NCI-H748 (cell line): ENCODE data around the gene UCMA.

Experiments
- DNase-seq: peaks from one replicate; lab custom pipeline; 2025; ENCODE audit not compliant: unreplicated experiment; lab: John Stamatoyannopoulos, UW

UCMA gene

DNA sequence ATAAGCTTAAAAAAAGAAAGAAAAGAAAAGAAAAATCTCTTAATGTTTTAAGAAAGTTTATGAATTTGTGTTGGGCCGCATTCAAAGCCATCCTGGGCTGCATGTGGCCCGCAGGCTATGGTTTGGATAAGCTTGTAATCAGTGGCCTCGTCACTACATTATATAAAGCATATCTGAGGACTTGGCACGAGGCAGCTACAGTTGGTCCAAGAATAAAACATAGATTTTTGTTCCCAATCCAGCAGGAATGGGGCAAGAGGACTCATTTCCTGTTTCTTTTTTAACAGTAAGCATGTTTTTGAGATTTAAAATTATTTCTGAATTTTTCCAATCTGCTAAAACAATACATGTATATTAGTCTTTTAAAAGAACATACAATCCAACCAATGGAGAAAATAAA lies 44.2 kb downstream of the UCMA start:
- DNase-seq: no peak

DNA sequence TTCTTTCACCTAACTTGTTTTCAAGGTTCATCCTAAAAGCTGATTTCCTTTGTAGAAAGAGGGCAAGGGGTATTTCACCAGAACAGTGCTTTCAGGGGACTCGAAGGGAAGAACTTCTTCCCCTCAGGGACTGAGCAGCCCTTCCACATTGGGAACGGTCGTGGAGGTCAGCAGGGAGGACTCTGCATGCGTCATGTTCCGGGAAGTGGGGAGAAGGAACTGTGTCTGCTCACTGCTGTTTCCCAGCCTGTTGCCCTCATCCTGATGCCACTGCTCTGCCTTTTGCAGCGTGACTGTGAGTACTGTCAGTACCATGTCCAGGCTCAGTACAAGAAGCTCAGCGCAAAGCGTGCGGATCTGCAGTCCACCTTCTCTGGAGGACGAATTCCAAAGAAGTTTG lies 45.6 kb downstream of the UCMA start:
- no peak for DNase-seq

DNA sequence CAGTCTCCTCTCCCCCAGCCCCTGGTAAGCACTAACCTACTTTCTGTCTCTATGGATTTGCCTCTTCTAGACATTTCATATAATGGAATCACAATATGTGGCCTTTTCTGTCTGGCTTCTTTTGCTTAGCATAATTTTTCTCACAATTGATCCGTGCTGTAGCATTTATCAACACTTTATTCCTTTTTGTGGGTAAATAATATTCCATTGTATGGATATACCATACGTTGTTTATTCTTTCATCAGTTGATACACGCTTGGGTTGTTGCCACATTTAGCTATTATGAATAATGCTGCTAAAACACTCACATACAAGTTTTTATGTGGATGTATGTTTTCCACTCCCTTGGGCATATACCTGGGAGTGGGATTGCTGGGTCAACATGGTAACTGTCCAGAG lies 47.0 kb downstream of the UCMA start:
- DNase-seq: no peak

DNA sequence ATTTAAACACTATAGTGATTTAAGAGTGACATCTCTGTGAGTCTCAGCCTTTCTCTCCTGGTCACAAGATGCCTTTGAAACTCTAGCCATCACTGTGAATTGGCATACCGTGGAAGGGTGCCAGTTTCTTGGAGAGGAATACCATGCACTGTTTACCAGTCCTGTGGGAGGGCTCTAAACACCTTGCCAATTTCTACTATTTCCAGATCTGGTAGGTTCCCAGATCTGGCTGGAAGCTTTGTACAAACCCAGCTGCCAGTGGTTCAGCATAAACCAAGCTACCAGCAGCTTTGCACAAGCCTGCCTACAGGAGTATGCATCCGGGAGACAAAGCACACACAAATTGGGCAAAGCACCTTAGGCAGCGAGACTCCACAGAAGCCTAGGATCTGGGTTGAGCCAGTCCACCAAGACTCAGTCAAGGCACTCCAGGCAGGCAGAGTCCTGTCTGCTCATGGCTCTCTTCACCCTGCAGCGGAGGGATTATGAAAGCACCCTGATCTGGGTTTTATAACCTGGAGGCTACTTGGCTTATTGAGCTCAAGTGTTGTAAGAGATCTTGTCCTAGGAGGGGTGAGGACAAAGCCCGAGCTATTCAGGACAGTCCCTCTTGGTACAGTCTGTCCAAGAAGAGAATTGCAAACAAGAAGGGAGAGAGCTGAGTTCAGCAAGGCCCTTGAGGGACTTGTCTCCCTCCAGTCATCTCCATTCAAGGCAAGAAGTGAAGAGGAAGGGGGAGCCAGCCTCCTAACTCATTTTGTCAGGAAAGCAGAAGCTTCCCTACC lies 49.3 kb downstream of the UCMA start:
- no peak for DNase-seq

DNA sequence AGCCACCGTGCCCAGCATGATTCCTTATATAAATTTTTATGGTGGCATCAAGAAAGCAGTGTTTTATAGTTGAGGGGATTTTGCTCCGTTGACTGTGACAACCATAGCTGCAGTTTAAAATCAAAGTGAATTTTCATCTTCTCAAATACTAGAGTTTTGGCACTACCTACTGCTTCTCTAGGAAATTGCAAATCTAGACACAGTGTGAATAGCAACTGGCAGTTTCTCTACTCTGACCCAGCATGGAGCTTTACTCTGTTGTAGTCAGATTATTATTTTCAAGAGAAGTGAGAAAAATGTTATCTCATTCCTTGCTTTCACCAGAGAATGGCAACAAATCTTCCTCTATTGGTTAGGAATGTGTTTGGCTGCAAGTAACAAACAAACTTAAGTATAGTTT lies 49.9 kb downstream of the UCMA start:
- no peak for DNase-seq

DNA sequence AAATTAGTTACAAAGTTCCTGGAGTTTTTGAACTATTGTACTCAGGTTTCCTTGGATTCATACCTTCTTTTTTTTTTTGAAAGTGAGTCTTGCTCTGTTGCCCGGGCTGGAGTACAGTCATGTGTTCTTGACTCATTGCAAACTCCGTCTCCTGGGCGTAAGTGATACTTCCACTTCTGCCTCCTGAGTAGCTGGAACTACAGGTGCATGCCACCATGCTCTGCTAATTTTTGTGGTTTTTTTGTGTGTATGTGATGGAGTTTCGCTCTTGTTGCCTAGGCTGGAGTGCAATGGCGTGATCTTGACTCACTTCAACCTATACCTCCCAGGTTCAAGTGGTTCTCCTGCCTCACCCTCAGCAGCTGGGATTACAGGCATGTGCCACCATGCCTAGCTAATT lies 50.5 kb downstream of the UCMA start:
- DNase-seq: no peak

DNA sequence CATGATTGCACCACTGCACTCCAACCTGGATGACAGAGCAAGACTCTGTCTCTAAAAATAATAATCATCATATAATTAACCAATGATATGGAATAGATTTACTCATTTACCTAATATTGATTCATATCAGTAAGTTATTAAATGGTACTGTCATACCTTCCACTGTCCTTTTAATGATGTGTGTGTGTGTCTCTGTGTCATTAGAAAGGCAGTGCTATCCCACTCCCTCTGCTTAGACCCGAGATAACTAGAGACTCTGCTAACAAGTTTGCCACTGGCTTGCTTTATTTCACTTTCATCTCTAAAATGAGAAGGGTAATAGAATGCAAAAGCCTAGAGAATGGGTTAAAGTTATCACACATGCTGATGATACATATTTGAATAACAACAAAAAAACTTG lies 51.8 kb downstream of the UCMA start:
- DNase-seq: no peak

DNA sequence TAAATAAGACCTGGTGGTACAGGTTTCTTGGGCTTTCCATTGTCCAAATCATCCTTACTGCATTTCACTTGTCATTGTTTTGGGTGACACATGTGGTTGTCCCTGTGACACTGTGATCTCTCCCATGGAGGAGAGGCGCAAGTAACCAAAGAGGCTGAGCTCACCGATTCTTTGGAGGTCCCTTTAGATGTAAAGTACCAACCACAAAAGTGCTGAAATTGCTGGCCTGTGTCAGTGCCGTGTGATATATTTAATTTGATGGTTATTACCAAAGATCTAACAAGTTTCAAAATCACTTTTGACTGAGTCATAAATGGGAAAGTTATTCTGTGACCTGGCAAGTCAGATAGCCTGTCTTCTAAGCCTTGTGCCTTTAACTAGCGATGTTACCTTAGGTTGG lies 53.4 kb downstream of the UCMA start:
- no peak for DNase-seq

DNA sequence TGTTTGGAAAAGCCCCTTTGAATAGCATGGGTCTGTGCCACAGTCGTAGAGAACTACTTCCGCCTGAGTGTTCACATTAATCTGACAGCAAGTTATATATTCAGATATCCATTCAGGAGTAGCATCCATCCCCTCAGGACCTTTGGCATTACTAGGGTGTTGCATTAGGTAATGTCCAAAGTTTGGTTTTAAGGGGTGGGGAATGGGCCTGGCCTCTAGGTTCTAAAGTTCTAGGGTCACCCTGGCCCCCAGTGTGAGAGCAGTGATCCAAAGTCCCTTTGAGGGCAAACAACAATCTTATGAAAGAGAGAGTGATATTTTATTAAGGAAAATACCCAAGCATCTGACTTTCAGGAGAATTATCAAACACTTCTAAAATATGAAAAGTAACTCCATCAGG lies 60.6 kb downstream of the UCMA start:
- no peak for DNase-seq
